K562 (cell line): ENCODE measurements around the gene HK1. TPM values are rescaled to one million over a fixed set of nuclear protein-coding genes. Genes with fewer than 3 reads are reported as not detected.
A peak's percentile ranks its signal among the peaks of the same experiment; 100 is the strongest.

Experiments used
- BCL6 ChIP-seq: fragments of 250-450 bp; sonication (Bioruptor Pico); IDR thresholded peaks from 2 replicates; pipeline ENCODE4 v1.4.0; 2020
- EWSR1 ChIP-seq: fragments of 450-650 bp; IDR thresholded peaks from 2 replicates; pipeline ENCODE4 v1.6.1; 2018; ENCODE audit warnings: borderline replicate concordance, mild to moderate bottlenecking, low read depth, moderate library complexity; ENCODE audit not compliant: partially characterized antibody
- GATAD2A ChIP-seq: fragments of 450-650 bp; IDR thresholded peaks from 2 replicates; pipeline ENCODE4 v1.6.1; 2017
- MCM5 ChIP-seq: fragments of 450-650 bp; IDR thresholded peaks from 2 replicates; pipeline ENCODE4 v1.6.1; 2016; ENCODE audit warnings: low read depth
- NEUROD1 ChIP-seq: fragments of 150-350 bp; IDR thresholded peaks from 2 replicates; pipeline ENCODE4 v1.6.1; 2014; ENCODE audit warnings: borderline replicate concordance, low read length, low read depth; ENCODE audit not compliant: partially characterized antibody
- PTRF ChIP-seq: fragments of 450-650 bp; IDR thresholded peaks from 2 replicates; pipeline ENCODE4 v1.6.1; 2016; ENCODE audit warnings: mild to moderate bottlenecking, missing genetic modification characterization, missing compliant biosample characterization
- RAD21 ChIP-seq, 2 experiments: fragments of 250-450 bp in 1 of 2; fragments of 450-650 bp in 1 of 2; sonication (Bioruptor Pico) in 1 of 2; formaldehyde crosslinking in 1 of 2; IDR thresholded peaks in 1 of 2; conservative IDR thresholded peaks in 1 of 2; 2 replicates each; pipeline versions ENCODE4 v1.4.0 to v1.8.0; 2020 to 2022; ENCODE audit warnings: mild to moderate bottlenecking in 2 of 2, moderate library complexity in 1 of 2
- SMARCA4 ChIP-seq: fragments of 450-650 bp; IDR thresholded peaks from 2 replicates; pipeline ENCODE4 v1.6.1; 2016
- SMC3 ChIP-seq: conservative IDR thresholded peaks from 2 replicates; pipeline ENCODE4 v1.6.1; 2011; ENCODE audit warnings: low read depth, low read length, improper control_type of control experiment; ENCODE audit not compliant: insufficient read depth
- ZBTB8A ChIP-seq: fragments of 450-650 bp; IDR thresholded peaks from 2 replicates; pipeline ENCODE4 v1.6.1; 2018; ENCODE audit warnings: mild to moderate bottlenecking, moderate library complexity; ENCODE audit not compliant: partially characterized antibody
- ZNF197 ChIP-seq: fragments of 200-800 bp; sonication (Bioruptor generic); IDR thresholded peaks from 2 replicates; pipeline ENCODE4 v1.6.1; 2016; ENCODE audit warnings: low read depth, missing genetic modification characterization, missing compliant biosample characterization
- ZNF263 ChIP-seq: sonication (generic); formaldehyde crosslinking; IDR thresholded peaks from 2 replicates; pipeline ENCODE4 v1.8.0; 2022; ENCODE audit warnings: mild to moderate bottlenecking, missing genetic modification reagents, borderline replicate concordance
- ZNF76 ChIP-seq: fragments of 250-450 bp; sonication (Bioruptor Pico); IDR thresholded peaks from 2 replicates; pipeline ENCODE4 v1.4.0; 2020; ENCODE audit warnings: mild to moderate bottlenecking, moderate library complexity, borderline replicate concordance
- polyA plus RNA-seq, 8 experiments: library from polyadenylated mRNA; depleted of rRNA in 4 of 8; stranded (reverse) in 5 of 8; unstranded in 3 of 8; fragments of >200 nt; fragmentation: Nextera tagmentation in 2 of 8; fragmentation: Illumina TruSeq in 1 of 8; extraction: Ambion mirVana in 2 of 8; extraction: Trizol in 1 of 8; gene quantifications; 2 replicates each; pipeline versions ENCODE4 v1.2.1 to v1.2.3, GENCODE V29; 2011 to 2014; ENCODE audit warnings: inconsistent platforms in 1 of 8, missing spikeins in 1 of 8
- total RNA-seq, 7 experiments: library from RNA; depleted of rRNA in 6 of 7; stranded (reverse); fragments of >200 nt in 6 of 7; fragmentation: Illumina TruSeq in 2 of 7; extraction: Trizol in 2 of 7; gene quantifications; 2 replicates each; pipeline versions ENCODE4 v1.2.1 to v1.2.3, GENCODE V29; 2011 to 2021; ENCODE audit warnings: low replicate concordance in 1 of 7
- TF ChIP-seq, protein P1 (sequence below): fragments of 450-650 bp; formaldehyde crosslinking; IDR thresholded peaks from 2 replicates; pipeline ENCODE4 v1.4.0; 2022; ENCODE audit warnings: mild to moderate bottlenecking, moderate library complexity
- TF ChIP-seq, protein P2 (sequence below): sonication (generic); formaldehyde crosslinking; IDR thresholded peaks from 2 replicates; pipeline ENCODE4 v1.5.0; 2020; ENCODE audit warnings: missing genetic modification reagents
- TF ChIP-seq, protein P3 (sequence below): sonication (generic); formaldehyde crosslinking; IDR thresholded peaks from 2 replicates; pipeline ENCODE4 v1.8.0; 2022; ENCODE audit warnings: mild to moderate bottlenecking, missing genetic modification reagents
- TF ChIP-seq, protein P4 (sequence below): IDR thresholded peaks from 2 replicates; pipeline ENCODE4 v1.6.1; 2011; ENCODE audit warnings: borderline replicate concordance, low read depth, mild to moderate bottlenecking, moderate library complexity, low read length; ENCODE audit not compliant: insufficient read depth, poor library complexity, severe bottlenecking
- TF ChIP-seq, protein P5 (sequence below), 2 experiments: fragments of 450-650 bp; conservative IDR thresholded peaks; 2 replicates each; pipeline ENCODE4 v1.6.1; 2017; ENCODE audit warnings: mild to moderate bottlenecking in 2 of 2, moderate library complexity in 2 of 2
- TF ChIP-seq, protein P6 (sequence below): fragments of 450-650 bp; formaldehyde crosslinking; IDR thresholded peaks from 2 replicates; pipeline ENCODE4 v1.4.0; 2020; ENCODE audit warnings: mild to moderate bottlenecking, moderate library complexity

HK1 gene
- total and polyA plus RNA-seq, 9 of the 15 experiments (the other 6 are each of a cell fraction or from before 2014, with no cell fraction given) = 29.2 to 444 (median 193) TPM

DNA sequence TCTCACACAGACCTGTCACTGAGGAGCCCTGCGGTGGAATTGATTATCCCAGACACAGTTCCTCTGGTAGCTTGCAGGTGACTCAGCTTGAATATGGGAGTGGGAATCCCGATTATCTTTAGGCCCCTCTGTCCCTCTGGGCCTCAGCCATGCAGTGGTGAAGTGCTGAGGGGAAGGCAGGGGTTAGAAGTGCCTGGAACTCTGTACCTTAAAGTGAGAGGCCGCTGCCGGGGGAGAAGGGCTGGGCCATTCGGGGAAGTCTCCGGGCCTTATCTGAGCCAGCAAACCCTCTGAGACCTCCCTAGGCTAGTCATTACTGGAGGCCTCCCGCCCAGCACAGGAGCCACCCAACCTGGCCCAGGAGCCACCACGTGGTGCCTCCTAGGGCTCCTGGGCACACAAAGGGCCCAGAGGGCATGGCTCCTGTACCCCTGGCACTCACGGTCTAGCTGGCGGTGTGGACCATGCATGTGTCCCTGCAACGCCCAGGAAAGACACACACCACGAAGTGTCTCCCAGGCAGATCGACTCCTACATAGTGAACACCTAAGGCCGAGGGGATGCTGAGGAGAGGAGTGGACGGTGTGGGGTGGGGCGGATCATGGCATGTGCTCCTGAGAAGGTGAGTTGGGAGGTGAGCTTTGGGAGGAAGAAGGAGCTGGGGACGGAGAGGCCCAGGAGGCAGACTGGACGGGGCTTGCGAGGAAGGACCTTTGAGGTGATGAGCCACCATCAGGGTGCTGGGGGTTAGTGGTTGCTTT, 56.2 kb downstream of the HK1 start (continued):
- TF ChIP-seq, protein P1, sequence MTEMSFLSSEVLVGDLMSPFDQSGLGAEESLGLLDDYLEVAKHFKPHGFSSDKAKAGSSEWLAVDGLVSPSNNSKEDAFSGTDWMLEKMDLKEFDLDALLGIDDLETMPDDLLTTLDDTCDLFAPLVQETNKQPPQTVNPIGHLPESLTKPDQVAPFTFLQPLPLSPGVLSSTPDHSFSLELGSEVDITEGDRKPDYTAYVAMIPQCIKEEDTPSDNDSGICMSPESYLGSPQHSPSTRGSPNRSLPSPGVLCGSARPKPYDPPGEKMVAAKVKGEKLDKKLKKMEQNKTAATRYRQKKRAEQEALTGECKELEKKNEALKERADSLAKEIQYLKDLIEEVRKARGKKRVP (CRISPR knock-in tag) = no peak
- TF ChIP-seq BCL6 (CRISPR knock-in tag) = no peak
- no peak for TF ChIP-seq EWSR1
- no peak for TF ChIP-seq MCM5
- TF ChIP-seq RAD21 (CRISPR knock-in tag; conservative IDR thresholded peaks at IDR 0.05 in 1 of 2, IDR thresholded peaks at IDR 0.05 in 1 of 2) = peak in 1 of 2 experiments; percentile 28; a peak in 1 of 4 replicates
- TF ChIP-seq ZNF263 = peak; percentile 57; the same call in 1 of the 2 replicates
- TF ChIP-seq PTRF = no peak
- TF ChIP-seq, protein P2, sequence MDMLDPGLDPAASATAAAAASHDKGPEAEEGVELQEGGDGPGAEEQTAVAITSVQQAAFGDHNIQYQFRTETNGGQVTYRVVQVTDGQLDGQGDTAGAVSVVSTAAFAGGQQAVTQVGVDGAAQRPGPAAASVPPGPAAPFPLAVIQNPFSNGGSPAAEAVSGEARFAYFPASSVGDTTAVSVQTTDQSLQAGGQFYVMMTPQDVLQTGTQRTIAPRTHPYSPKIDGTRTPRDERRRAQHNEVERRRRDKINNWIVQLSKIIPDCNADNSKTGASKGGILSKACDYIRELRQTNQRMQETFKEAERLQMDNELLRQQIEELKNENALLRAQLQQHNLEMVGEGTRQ (CRISPR knock-in tag) = peak; percentile 66
- no peak for TF ChIP-seq SMC3
- TF ChIP-seq NEUROD1 = peak; percentile 62
- TF ChIP-seq, protein P3, sequence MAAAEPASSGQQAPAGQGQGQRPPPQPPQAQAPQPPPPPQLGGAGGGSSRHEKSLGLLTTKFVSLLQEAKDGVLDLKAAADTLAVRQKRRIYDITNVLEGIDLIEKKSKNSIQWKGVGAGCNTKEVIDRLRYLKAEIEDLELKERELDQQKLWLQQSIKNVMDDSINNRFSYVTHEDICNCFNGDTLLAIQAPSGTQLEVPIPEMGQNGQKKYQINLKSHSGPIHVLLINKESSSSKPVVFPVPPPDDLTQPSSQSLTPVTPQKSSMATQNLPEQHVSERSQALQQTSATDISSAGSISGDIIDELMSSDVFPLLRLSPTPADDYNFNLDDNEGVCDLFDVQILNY = no peak
- no peak for TF ChIP-seq ZNF197 (CRISPR knock-in tag)
- peak; percentile 77 for TF ChIP-seq SMARCA4
- TF ChIP-seq, protein P4, sequence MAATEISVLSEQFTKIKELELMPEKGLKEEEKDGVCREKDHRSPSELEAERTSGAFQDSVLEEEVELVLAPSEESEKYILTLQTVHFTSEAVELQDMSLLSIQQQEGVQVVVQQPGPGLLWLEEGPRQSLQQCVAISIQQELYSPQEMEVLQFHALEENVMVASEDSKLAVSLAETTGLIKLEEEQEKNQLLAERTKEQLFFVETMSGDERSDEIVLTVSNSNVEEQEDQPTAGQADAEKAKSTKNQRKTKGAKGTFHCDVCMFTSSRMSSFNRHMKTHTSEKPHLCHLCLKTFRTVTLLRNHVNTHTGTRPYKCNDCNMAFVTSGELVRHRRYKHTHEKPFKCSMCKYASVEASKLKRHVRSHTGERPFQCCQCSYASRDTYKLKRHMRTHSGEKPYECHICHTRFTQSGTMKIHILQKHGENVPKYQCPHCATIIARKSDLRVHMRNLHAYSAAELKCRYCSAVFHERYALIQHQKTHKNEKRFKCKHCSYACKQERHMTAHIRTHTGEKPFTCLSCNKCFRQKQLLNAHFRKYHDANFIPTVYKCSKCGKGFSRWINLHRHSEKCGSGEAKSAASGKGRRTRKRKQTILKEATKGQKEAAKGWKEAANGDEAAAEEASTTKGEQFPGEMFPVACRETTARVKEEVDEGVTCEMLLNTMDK = no peak
- 0 out of 2 replicates have a peak, but pooled peaks have one; percentile 18 for TF ChIP-seq GATAD2A
- TF ChIP-seq, protein P5, sequence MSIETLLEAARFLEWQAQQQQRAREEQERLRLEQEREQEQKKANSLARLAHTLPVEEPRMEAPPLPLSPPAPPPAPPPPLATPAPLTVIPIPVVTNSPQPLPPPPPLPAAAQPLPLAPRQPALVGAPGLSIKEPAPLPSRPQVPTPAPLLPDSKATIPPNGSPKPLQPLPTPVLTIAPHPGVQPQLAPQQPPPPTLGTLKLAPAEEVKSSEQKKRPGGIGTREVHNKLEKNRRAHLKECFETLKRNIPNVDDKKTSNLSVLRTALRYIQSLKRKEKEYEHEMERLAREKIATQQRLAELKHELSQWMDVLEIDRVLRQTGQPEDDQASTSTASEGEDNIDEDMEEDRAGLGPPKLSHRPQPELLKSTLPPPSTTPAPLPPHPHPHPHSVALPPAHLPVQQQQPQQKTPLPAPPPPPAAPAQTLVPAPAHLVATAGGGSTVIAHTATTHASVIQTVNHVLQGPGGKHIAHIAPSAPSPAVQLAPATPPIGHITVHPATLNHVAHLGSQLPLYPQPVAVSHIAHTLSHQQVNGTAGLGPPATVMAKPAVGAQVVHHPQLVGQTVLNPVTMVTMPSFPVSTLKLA (conservative IDR thresholded peaks at IDR 0.05) = peak; percentile 94
- no peak for TF ChIP-seq ZNF76 (CRISPR knock-in tag)
- TF ChIP-seq, protein P6, sequence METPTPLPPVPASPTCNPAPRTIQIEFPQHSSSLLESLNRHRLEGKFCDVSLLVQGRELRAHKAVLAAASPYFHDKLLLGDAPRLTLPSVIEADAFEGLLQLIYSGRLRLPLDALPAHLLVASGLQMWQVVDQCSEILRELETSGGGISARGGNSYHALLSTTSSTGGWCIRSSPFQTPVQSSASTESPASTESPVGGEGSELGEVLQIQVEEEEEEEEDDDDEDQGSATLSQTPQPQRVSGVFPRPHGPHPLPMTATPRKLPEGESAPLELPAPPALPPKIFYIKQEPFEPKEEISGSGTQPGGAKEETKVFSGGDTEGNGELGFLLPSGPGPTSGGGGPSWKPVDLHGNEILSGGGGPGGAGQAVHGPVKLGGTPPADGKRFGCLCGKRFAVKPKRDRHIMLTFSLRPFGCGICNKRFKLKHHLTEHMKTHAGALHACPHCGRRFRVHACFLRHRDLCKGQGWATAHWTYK (CRISPR knock-in tag) = no peak
- TF ChIP-seq ZBTB8A = no peak
